NCI-H187 (cell line): Measurements from ENCODE around the gene C16orf86.

ENCODE experiments used
- DNase-seq, 2 experiments: peaks; one replicate each; lab custom pipeline; 2025; lab: John Stamatoyannopoulos, UW

The C16orf86 gene

DNA sequence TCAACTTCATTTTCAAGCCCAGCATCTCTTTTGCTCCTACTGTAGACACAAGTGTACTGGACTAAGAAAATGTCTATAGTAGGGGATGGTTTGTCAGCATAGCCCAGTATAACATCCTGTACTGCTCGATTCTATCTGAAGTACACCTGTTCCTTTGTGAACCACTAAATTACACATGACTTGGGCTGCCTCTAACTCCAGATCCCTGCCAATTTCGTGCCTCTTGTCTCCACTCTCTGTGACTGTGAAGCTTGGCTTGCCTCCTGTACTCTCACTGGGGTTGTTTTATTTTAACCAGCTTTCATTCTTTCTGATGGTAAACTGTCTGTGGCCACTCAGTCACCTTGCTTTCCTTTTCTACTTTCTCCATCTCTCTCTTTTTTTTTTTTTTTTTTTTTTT is 28.0 kb downstream of the C16orf86 start:
- no peak for DNase-seq

DNA sequence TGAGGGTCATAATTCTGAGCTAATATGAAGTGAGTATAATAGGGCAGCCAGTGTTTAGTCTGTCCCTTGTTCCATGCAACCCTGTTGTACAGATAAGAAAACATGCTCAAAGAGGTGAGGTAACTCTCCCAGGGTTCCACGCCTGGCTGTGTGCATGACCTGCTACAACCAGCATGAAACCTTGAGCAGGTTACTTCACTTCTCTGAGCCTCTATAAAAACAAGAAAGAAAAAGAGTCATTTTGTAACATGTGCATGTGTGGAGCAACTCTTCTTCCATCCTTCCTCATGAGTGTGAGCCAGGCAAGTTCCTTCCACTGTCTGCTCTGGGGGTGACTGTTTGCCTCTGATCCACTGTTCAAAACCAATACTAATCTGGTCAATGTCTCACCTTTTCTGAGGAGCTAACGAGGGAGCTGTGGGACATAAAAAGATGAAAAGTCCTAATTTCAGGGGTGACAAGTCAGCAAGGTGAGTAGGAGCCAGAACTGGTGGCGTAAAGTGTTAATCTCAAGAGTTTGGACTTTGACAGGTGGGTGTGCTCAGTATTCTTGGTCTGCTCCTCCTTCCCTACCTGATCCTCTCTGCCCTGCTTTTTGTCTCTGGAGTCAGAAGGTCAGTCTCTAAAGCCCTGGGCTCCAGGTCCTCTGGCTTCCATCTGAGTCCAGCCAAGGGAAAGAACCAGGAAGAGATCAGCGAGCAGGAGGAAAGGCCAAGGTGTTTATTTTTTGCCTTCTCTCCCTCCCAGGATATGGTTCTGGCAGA is 31.0 kb downstream of the C16orf86 start:
- no peak for DNase-seq

GRCh38 chr16:67699265-67699664 is 32.7 kb downstream of the C16orf86 start:
- DNase-seq: no peak

- DNase-seq: no peak
Observed at GRCh38 chr16:67701420-67701819, 34.8 kb downstream of the C16orf86 start.

GRCh38 chr16:67702130-67702529 is 35.5 kb downstream of the C16orf86 start:
- no peak for DNase-seq

DNA sequence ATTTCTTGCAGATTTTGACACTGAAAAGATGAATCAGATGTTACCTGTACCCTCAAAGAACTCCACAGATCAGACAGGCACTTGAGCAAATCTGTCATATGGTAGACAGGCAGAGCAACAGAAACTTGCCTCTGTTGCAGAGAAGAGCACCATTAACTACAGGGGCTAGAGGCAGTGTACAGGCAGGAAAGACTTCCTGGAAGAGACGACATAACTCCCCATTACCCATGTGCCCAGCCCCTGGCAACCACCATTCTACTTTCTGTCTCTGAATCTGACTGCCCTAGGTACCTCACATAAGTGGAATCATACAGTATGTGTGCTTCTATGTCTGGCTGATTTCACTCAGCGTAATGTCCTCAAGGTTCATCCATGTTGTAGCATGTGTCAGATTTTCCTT is 37.0 kb downstream of the C16orf86 start:
- DNase-seq: no peak

- no peak for DNase-seq
Observed at GRCh38 chr16:67704110-67704509, 37.5 kb downstream of the C16orf86 start.

DNA sequence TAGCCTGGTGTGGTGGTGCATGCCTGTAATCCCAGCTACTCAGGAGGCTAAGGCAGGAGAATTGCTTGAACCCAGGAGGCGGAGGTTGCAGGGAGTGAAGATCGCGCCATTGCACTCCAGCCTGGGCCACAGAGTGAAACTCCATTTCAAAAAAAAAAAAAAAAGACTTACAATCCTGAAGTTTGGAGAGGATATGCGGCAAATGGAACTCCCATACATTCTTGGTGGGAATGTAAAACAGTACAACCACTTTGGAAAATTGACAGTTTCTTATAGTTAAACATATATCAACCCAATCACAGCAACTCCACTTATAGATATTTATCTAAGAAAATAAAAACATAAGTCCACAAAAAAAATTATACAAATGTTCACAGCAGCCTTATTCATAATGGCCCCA is 40.6 kb downstream of the C16orf86 start:
- DNase-seq: no peak

- no peak for DNase-seq
Observed at GRCh38 chr16:67707790-67708189, 41.2 kb downstream of the C16orf86 start.

DNA sequence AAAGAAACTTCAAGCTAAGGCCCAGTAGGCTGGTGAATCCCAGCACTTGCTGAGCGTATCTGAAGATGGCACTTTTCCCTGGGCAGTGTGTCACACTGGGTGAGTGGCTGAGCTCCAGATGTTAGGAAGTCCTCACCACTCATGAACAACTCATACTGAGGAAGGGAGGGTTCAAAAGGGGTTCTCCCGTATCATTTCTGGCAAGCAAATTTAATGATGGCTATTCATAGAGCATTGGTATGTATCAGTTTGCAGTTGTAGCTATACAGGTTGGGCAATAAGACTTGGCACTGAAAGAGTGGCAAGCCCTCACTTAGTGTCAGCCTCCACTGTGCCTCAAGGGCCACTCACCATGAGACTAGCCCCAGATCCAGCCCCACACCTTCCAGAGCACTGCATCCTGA is 41.8 kb downstream of the C16orf86 start:
- DNase-seq: no peak

- no peak for DNase-seq
Observed at GRCh38 chr16:67709050-67709449, 42.4 kb downstream of the C16orf86 start.

DNA sequence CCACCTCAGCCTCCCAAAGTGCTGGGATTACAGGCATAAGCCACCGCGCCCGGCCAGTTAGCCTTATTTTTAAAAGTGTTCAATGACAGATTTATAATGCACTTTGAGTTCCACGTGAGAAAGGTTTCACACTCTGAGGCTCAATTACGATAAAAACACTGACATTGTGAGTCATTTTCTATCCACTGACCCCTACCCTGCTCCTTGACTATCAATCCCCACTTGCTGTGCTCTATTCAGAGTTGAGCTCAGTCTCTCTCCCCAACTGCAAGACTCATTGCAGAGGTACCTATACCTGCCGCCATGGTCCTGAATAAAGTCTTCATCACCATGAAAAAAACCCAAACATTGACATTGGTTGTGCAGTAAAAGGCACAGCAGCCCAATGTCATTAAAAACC is 44.0 kb downstream of the C16orf86 start:
- no peak for DNase-seq

DNA sequence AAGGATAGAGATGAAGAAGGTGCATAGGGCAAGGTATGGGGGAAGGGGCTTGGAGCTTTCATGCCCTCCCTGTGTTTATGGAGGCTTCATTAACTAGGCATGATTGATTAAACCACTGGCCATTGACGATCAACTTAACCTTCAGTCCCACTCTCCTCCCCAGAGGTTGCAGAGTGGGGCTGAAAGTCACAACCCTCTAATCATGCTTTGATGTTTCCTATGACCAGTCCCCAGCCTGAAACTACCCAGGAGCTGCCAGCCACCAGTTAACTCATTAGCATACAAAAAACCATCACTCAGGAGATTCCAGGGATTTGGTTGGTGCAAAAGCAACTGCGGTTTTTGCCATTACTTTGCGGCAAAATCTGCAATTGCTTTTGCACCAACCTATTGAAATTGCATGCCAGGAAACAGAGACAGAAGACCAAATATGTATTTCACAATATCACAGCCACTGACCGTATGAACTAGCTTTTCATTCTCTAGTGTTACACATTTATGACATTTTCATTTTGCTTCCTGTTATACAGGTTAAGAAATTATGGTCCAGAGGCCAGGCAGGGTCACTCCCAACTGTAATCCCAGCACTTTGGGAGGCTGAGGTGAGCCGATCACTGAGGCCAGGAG is 47.1 kb downstream of the C16orf86 start:
- no peak for DNase-seq

DNA sequence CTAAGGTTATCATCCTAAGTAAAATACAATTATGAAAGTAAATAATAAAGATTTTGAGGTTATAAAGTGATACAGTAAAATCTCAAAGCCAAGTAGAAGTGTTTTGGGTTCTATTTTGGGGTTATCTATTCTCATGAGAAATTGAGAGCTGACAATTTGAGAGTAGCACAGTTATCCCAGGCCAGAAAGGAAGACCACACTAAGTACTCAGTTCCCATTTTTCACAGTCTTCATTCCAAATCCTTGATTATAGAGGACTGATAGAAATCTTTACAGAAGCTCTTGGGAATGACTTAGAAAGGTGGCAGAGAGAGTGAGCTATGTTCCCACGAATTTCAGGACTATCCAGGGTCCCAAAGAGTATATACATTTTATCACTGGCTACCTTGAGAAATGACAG is 47.9 kb downstream of the C16orf86 start:
- DNase-seq: no peak

- no peak for DNase-seq
Observed at GRCh38 chr16:67716097-67716496, 49.5 kb downstream of the C16orf86 start.
